ENCODE results near the gene ATP4B.

ATP4B gene

GRCh38 chr13:113666329-113666670, 8.3 kb upstream of the ATP4B start:
- Histone ChIP-seq H3K4me3 (ENCODE audit: low read length) (no peak overlapping the region), H3K4me1 (ENCODE audit: control insufficient read depth, insufficient read depth, low read length) (no peaks in the 10 kb centered on the region), H3K27me3 (replicated peaks; ENCODE audit: control insufficient read depth, insufficient read depth, low read length) (peaks cover 20% of the 10 kb centered on the region), H3K9me3 (ENCODE audit: control insufficient read depth, low read length) (peaks cover 15% of the 10 kb centered on the region), H3K36me3 (ENCODE audit: control insufficient read depth, insufficient read depth, low read length, severe bottlenecking) (no peaks in the 10 kb centered on the region), H3K9ac (ENCODE audit: low read length) (no peak overlapping the region)
- DNase-seq (ENCODE audit: low read depth), result no peak

GRCh38 chr13:113665597-113666328, 7.8 kb upstream of the ATP4B start:
- H3K4me1 ChIP-seq (ENCODE audit: control insufficient read depth, insufficient read depth, low read length), result no peaks in the 10 kb centered on the region
- peaks cover 20% of the 10 kb centered on the region for H3K27me3 ChIP-seq (replicated peaks; ENCODE audit: control insufficient read depth, insufficient read depth, low read length)
- H3K36me3 ChIP-seq (ENCODE audit: control insufficient read depth, insufficient read depth, low read length, severe bottlenecking), result no peaks in the 10 kb centered on the region
- DNase-seq (ENCODE audit: low read depth), result no peak
- H3K4me3 ChIP-seq (ENCODE audit: low read length), result no peak overlapping the region
- H3K9me3 ChIP-seq (ENCODE audit: control insufficient read depth, low read length), result peaks cover 20% of the 10 kb centered on the region
- no peak overlapping the region for H3K9ac ChIP-seq (ENCODE audit: low read length)

- H3K27me3 ChIP-seq (replicated peaks; ENCODE audit: control insufficient read depth, insufficient read depth, low read length), result peaks cover 20% of the 10 kb centered on the region
- H3K4me3 ChIP-seq (ENCODE audit: low read length), result no peak overlapping the region
- no peak for DNase-seq (ENCODE audit: low read depth)
- peaks cover 25% of the 10 kb centered on the region for H3K9me3 ChIP-seq (ENCODE audit: control insufficient read depth, low read length)
- no peaks in the 10 kb centered on the region for H3K4me1 ChIP-seq (ENCODE audit: control insufficient read depth, insufficient read depth, low read length)
- no peak overlapping the region for H3K9ac ChIP-seq (ENCODE audit: low read length)
- H3K36me3 ChIP-seq (ENCODE audit: control insufficient read depth, insufficient read depth, low read length, severe bottlenecking), result no peaks in the 10 kb centered on the region
Observed at GRCh38 chr13:113664751-113665596, 7.0 kb upstream of the ATP4B start.

GRCh38 chr13:113663934-113664333, 5.9 kb upstream of the ATP4B start:
- Histone ChIP-seq H3K4me1 (ENCODE audit: control insufficient read depth, insufficient read depth, low read length) (no peaks in the 10 kb centered on the region), H3K9me3 (ENCODE audit: control insufficient read depth, low read length) (peaks cover 25% of the 10 kb centered on the region), H3K9ac (ENCODE audit: low read length) (no peak overlapping the region), H3K4me3 (ENCODE audit: low read length) (no peak overlapping the region), H3K36me3 (ENCODE audit: control insufficient read depth, insufficient read depth, low read length, severe bottlenecking) (no peaks in the 10 kb centered on the region), H3K27me3 (replicated peaks; ENCODE audit: control insufficient read depth, insufficient read depth, low read length) (peaks cover 17% of the 10 kb centered on the region)
- DNase-seq (ENCODE audit: low read depth), result no peak

- Histone ChIP-seq H3K27me3 (replicated peaks; ENCODE audit: control insufficient read depth, insufficient read depth, low read length) (peaks cover 20% of the 10 kb centered on the region), H3K9me3 (ENCODE audit: control insufficient read depth, low read length) (peaks cover 25% of the 10 kb centered on the region), H3K9ac (ENCODE audit: low read length) (no peak overlapping the region), H3K4me3 (ENCODE audit: low read length) (no peak overlapping the region), H3K36me3 (ENCODE audit: control insufficient read depth, insufficient read depth, low read length, severe bottlenecking) (no peaks in the 10 kb centered on the region), H3K4me1 (ENCODE audit: control insufficient read depth, insufficient read depth, low read length) (no peaks in the 10 kb centered on the region)
- no peak for DNase-seq (ENCODE audit: low read depth)
Observed at GRCh38 chr13:113661509-113661908, 3.5 kb upstream of the ATP4B start.

GRCh38 chr13:113660066-113660465, 2.1 kb upstream of the ATP4B start:
- no peaks in the 10 kb centered on the region for H3K4me1 ChIP-seq (ENCODE audit: control insufficient read depth, insufficient read depth, low read length)
- peaks cover 25% of the 10 kb centered on the region for H3K9me3 ChIP-seq (ENCODE audit: control insufficient read depth, low read length)
- H3K4me3 ChIP-seq (ENCODE audit: low read length), result no peak overlapping the region
- peaks cover 21% of the 10 kb centered on the region for H3K27me3 ChIP-seq (replicated peaks; ENCODE audit: control insufficient read depth, insufficient read depth, low read length)
- no peaks in the 10 kb centered on the region for H3K36me3 ChIP-seq (ENCODE audit: control insufficient read depth, insufficient read depth, low read length, severe bottlenecking)
- no peak for DNase-seq (ENCODE audit: low read depth)
- no peak overlapping the region for H3K9ac ChIP-seq (ENCODE audit: low read length)

- Histone ChIP-seq H3K27me3 (replicated peaks; ENCODE audit: control insufficient read depth, insufficient read depth, low read length) (peaks cover 21% of the 10 kb centered on the region), H3K9me3 (ENCODE audit: control insufficient read depth, low read length) (peaks cover 25% of the 10 kb centered on the region), H3K4me3 (ENCODE audit: low read length) (no peak overlapping the region)
Observed at GRCh38 chr13:113659337-113659736, 1.3 kb upstream of the ATP4B start.

GRCh38 chr13:113658836-113659235, 838 bp upstream of the ATP4B start:
- no peak overlapping the region for H3K9ac ChIP-seq (ENCODE audit: low read length)
- H3K4me1 ChIP-seq (ENCODE audit: control insufficient read depth, insufficient read depth, low read length), result no peaks in the 10 kb centered on the region
- no peaks in the 10 kb centered on the region for H3K36me3 ChIP-seq (ENCODE audit: control insufficient read depth, insufficient read depth, low read length, severe bottlenecking)
- no peak for DNase-seq (ENCODE audit: low read depth)
- peaks cover 25% of the 10 kb centered on the region for H3K9me3 ChIP-seq (ENCODE audit: control insufficient read depth, low read length)
- H3K4me3 ChIP-seq (ENCODE audit: low read length), result no peak overlapping the region
- H3K27me3 ChIP-seq (replicated peaks; ENCODE audit: control insufficient read depth, insufficient read depth, low read length), result peaks cover 25% of the 10 kb centered on the region

More at GRCh38 chr13:113659337-113659736, 1.3 kb upstream of the ATP4B start:
- Histone ChIP-seq H3K9ac (ENCODE audit: low read length) (no peak overlapping the region), H3K4me1 (ENCODE audit: control insufficient read depth, insufficient read depth, low read length) (no peaks in the 10 kb centered on the region), H3K36me3 (ENCODE audit: control insufficient read depth, insufficient read depth, low read length, severe bottlenecking) (no peaks in the 10 kb centered on the region)
- DNase-seq (ENCODE audit: low read depth), result no peak

- Histone ChIP-seq H3K27me3 (replicated peaks; ENCODE audit: control insufficient read depth, insufficient read depth, low read length) (peaks cover 27% of the 10 kb centered on the region), H3K9ac (ENCODE audit: low read length) (no peak overlapping the region), H3K4me1 (ENCODE audit: control insufficient read depth, insufficient read depth, low read length) (no peaks in the 10 kb centered on the region), H3K36me3 (ENCODE audit: control insufficient read depth, insufficient read depth, low read length, severe bottlenecking) (no peaks in the 10 kb centered on the region), H3K9me3 (ENCODE audit: control insufficient read depth, low read length) (peaks cover 18% of the 10 kb centered on the region), H3K4me3 (ENCODE audit: low read length) (no peak overlapping the region)
- DNase-seq (ENCODE audit: low read depth), result no peak
Observed at GRCh38 chr13:113656831-113657671, 947 bp downstream of the ATP4B start.

GRCh38 chr13:113656003-113656588, 1.9 kb downstream of the ATP4B start:
- H3K4me3 ChIP-seq (ENCODE audit: low read length), result no peak overlapping the region
- H3K27me3 ChIP-seq (replicated peaks; ENCODE audit: control insufficient read depth, insufficient read depth, low read length), result peaks cover 27% of the 10 kb centered on the region
- H3K36me3 ChIP-seq (ENCODE audit: control insufficient read depth, insufficient read depth, low read length, severe bottlenecking), result no peaks in the 10 kb centered on the region
- H3K9ac ChIP-seq (ENCODE audit: low read length), result no peak overlapping the region
- no peak for DNase-seq (ENCODE audit: low read depth)
- peaks cover 8% of the 10 kb centered on the region for H3K9me3 ChIP-seq (ENCODE audit: control insufficient read depth, low read length)
- no peaks in the 10 kb centered on the region for H3K4me1 ChIP-seq (ENCODE audit: control insufficient read depth, insufficient read depth, low read length)
